GM23248 (cell line): ENCODE data around the gene CDH3. TPM values are rescaled to one million over a fixed set of nuclear protein-coding genes. Genes with fewer than 3 reads are reported as not detected.

ENCODE experiments used
- DNase-seq: peaks from one replicate; pipeline ENCODE4 v3.0.0-alpha.2; 2015
- H2AFZ ChIP-seq: fragments of 200-600 bp; sonication (generic); 2 replicates; pipeline ENCODE4 v1.6.1; 2016; ENCODE audit warnings: antibody characterized with exemption
- H3F3A ChIP-seq: fragments of 200-600 bp; sonication (generic); 2 replicates; pipeline ENCODE4 v1.6.1; 2016; ENCODE audit warnings: mild to moderate bottlenecking, antibody characterized with exemption, mixed run types; ENCODE audit not compliant: insufficient read depth
- H3K27ac ChIP-seq: fragments of 200-600 bp; sonication (generic); 2 replicates; pipeline ENCODE4 v1.5.1; 2016; ENCODE audit warnings: mild to moderate bottlenecking
- H3K27me3 ChIP-seq: fragments of 200-600 bp; sonication (generic); replicated peaks from 2 replicates; pipeline ENCODE4 v1.6.1; 2016; ENCODE audit warnings: mild to moderate bottlenecking; ENCODE audit not compliant: insufficient read depth
- H3K36me3 ChIP-seq: fragments of 200-600 bp; sonication (generic); 2 replicates; pipeline ENCODE4 v1.6.1; 2016; ENCODE audit warnings: low read depth, mild to moderate bottlenecking
- H3K4me1 ChIP-seq: fragments of 200-600 bp; sonication (generic); 2 replicates; pipeline ENCODE4 v1.6.1; 2016; ENCODE audit warnings: mild to moderate bottlenecking; ENCODE audit not compliant: insufficient read depth
- H3K4me2 ChIP-seq: fragments of 200-600 bp; sonication (generic); one replicate; pipeline ENCODE4 v1.6.1; 2016; ENCODE audit warnings: mild to moderate bottlenecking; ENCODE audit not compliant: unreplicated experiment
- H3K4me3 ChIP-seq: fragments of 200-600 bp; sonication (generic); 2 replicates; pipeline ENCODE4 v1.5.1; 2016; ENCODE audit warnings: mild to moderate bottlenecking
- H3K79me2 ChIP-seq: fragments of 200-600 bp; sonication (generic); 2 replicates; pipeline ENCODE4 v1.6.1; 2016; ENCODE audit warnings: mild to moderate bottlenecking; ENCODE audit not compliant: insufficient read depth
- H3K9ac ChIP-seq: fragments of 200-600 bp; sonication (generic); 2 replicates; pipeline ENCODE4 v1.6.1; 2016; ENCODE audit warnings: mild to moderate bottlenecking
- H3K9me2 ChIP-seq: fragments of 200-600 bp; sonication (generic); 2 replicates; pipeline ENCODE4 v1.6.1; 2016; ENCODE audit warnings: mixed run types, mild to moderate bottlenecking, moderate library complexity; ENCODE audit not compliant: insufficient read depth
- H3K9me3 ChIP-seq: fragments of 200-600 bp; sonication (generic); one replicate; pipeline ENCODE4 v1.6.1; 2017; ENCODE audit warnings: low read depth
- H4K20me1 ChIP-seq: fragments of 200-600 bp; sonication (generic); 2 replicates; pipeline ENCODE4 v1.6.0; 2016; ENCODE audit not compliant: insufficient read depth
- EZH2 ChIP-seq: fragments of 200-600 bp; sonication (generic); IDR thresholded peaks from 2 replicates; pipeline ENCODE4 v1.6.1; 2018; ENCODE audit warnings: antibody characterized with exemption, mild to moderate bottlenecking; ENCODE audit not compliant: insufficient read depth, poor library complexity, severe bottlenecking
- EZH2phosphoT487 ChIP-seq: fragments of 200-600 bp; sonication (generic); IDR thresholded peaks from 2 replicates; pipeline ENCODE4 v1.6.1; 2018; ENCODE audit warnings: antibody characterized with exemption, moderate library complexity, mild to moderate bottlenecking, low read depth; ENCODE audit not compliant: insufficient read depth
- WGBS, 2 experiments: methylation state at CpG; one replicate each; pipeline ENCODE4 v1.1.6; 2015 to 2017; ENCODE audit warnings: low lambda C conversion rate in 2 of 2, low coverage in 1 of 2; ENCODE audit errors: missing lambda C conversion rate in 2 of 2; 5-methylcytosine and 5-hydroxymethylcytosine counted together
- in situ Hi-C: fragments of 300-500 bp; cut with MboI; formaldehyde crosslinking; loops from 2 replicates; pipeline ENCODE4 v1.15.0; 2020
- polyA plus RNA-seq: library from polyadenylated mRNA; unstranded; fragments of >200 nt; fragmentation: Nextera tagmentation; extraction: Ambion mirVana; gene quantifications from 2 replicates; pipeline ENCODE4 v1.2.1, GENCODE V29; 2016
- total RNA-seq: library from RNA; depleted of rRNA; stranded (reverse); fragments of >200 nt; shearing (Covaris generic); gene quantifications from 2 replicates; pipeline ENCODE4 v1.2.3, GENCODE V29; 2014

Gene CDH3
- total and polyA plus RNA-seq, 2 experiments from 2014 or later = not detected

GRCh38 chr16:68651136-68651535, 6.0 kb downstream of the CDH3 start:
- no peaks in the 10 kb centered on the region for H3K79me2 ChIP-seq
- no peak overlapping the region for H3K4me2 ChIP-seq
- H3K9me3 ChIP-seq = no peaks in the 10 kb centered on the region
- WGBS, 2 experiments = 63 to 66% methylated on average over 12 of the region's 12 CpGs
- no peak overlapping the region for H3K9ac ChIP-seq
- DNase-seq = no peak
- no peak overlapping the region for H3K27ac ChIP-seq
- no peaks in the 10 kb centered on the region for H3F3A ChIP-seq
- peaks cover 47% of the 10 kb centered on the region for H3K27me3 ChIP-seq
- no peak overlapping the region for H3K4me3 ChIP-seq
- H3K9me2 ChIP-seq = no peaks in the 10 kb centered on the region
- no peak for TF ChIP-seq EZH2
- TF ChIP-seq EZH2phosphoT487 = no peak
- H3K36me3 ChIP-seq = no peaks in the 10 kb centered on the region
- in situ Hi-C loops = no loop called here
- no peak overlapping the region for H2AFZ ChIP-seq
- H3K4me1 ChIP-seq = no peaks in the 10 kb centered on the region
- no peaks in the 10 kb centered on the region for H4K20me1 ChIP-seq

GRCh38 chr16:68652659-68653058, 7.5 kb downstream of the CDH3 start:
- H3K79me2 ChIP-seq = no peaks in the 10 kb centered on the region
- no peak overlapping the region for H3K9ac ChIP-seq
- no peaks in the 10 kb centered on the region for H3K36me3 ChIP-seq
- H3K4me1 ChIP-seq = no peaks in the 10 kb centered on the region
- H3F3A ChIP-seq = no peaks in the 10 kb centered on the region
- H4K20me1 ChIP-seq = no peaks in the 10 kb centered on the region
- H3K4me3 ChIP-seq = no peak overlapping the region
- no peak overlapping the region for H2AFZ ChIP-seq
- no peak for TF ChIP-seq EZH2phosphoT487
- TF ChIP-seq EZH2 = no peak
- in situ Hi-C loops = no loop called here
- H3K27ac ChIP-seq = no peak overlapping the region
- no peak overlapping the region for H3K4me2 ChIP-seq
- peaks cover 36% of the 10 kb centered on the region for H3K27me3 ChIP-seq
- WGBS, 2 experiments = 92 to 96% methylated on average over 2 of the region's 2 CpGs
- no peak for DNase-seq
- no peaks in the 10 kb centered on the region for H3K9me2 ChIP-seq
- no peaks in the 10 kb centered on the region for H3K9me3 ChIP-seq

- no peak overlapping the region for H2AFZ ChIP-seq
- no peaks in the 10 kb centered on the region for H3K9me3 ChIP-seq
- no peaks in the 10 kb centered on the region for H3K36me3 ChIP-seq
- WGBS, 2 experiments = 31 to 36% methylated on average over 6 of the region's 6 CpGs
- H3K4me1 ChIP-seq = peaks cover 26% of the 10 kb centered on the region
- peaks cover 14% of the 10 kb centered on the region; the same call in 1 of the 2 replicates for H3K27me3 ChIP-seq
- H3K4me3 ChIP-seq = no peak overlapping the region
- H3K9ac ChIP-seq = no peak overlapping the region
- TF ChIP-seq EZH2phosphoT487 = no peak
- TF ChIP-seq EZH2 = no peak
- no peaks in the 10 kb centered on the region for H3K79me2 ChIP-seq
- H4K20me1 ChIP-seq = no peaks in the 10 kb centered on the region
- DNase-seq = no peak
- peaks cover 23% of the 10 kb centered on the region for H3F3A ChIP-seq
- no peak overlapping the region for H3K27ac ChIP-seq
- H3K4me2 ChIP-seq = no peak overlapping the region
- in situ Hi-C loops = no loop called here
- no peaks in the 10 kb centered on the region for H3K9me2 ChIP-seq
These were observed 10.7 kb downstream of the CDH3 start for GRCh38 chr16:68655806-68656205.

GRCh38 chr16:68656751-68657150, 11.6 kb downstream of the CDH3 start:
- H3K36me3 ChIP-seq = no peaks in the 10 kb centered on the region
- no peaks in the 10 kb centered on the region for H4K20me1 ChIP-seq
- H3K9me2 ChIP-seq = no peaks in the 10 kb centered on the region
- H3K4me1 ChIP-seq = peaks cover 31% of the 10 kb centered on the region
- H3K27me3 ChIP-seq = peaks cover 14% of the 10 kb centered on the region; the same call in 1 of the 2 replicates
- H3K9ac ChIP-seq = no peak overlapping the region
- H3F3A ChIP-seq = peaks cover 28% of the 10 kb centered on the region
- H3K4me2 ChIP-seq = no peak overlapping the region
- H3K79me2 ChIP-seq = no peaks in the 10 kb centered on the region
- 40 to 50% methylated on average over 2 of the region's 2 CpGs for WGBS, 2 experiments
- DNase-seq = no peak
- in situ Hi-C loops = no loop called here
- no peak for TF ChIP-seq EZH2phosphoT487
- no peak for TF ChIP-seq EZH2
- H3K9me3 ChIP-seq = no peaks in the 10 kb centered on the region
- no peak overlapping the region for H3K4me3 ChIP-seq
- no peak overlapping the region for H2AFZ ChIP-seq
- H3K27ac ChIP-seq = no peak overlapping the region
